ENCODE data around the gene FAM50A.

DNA sequence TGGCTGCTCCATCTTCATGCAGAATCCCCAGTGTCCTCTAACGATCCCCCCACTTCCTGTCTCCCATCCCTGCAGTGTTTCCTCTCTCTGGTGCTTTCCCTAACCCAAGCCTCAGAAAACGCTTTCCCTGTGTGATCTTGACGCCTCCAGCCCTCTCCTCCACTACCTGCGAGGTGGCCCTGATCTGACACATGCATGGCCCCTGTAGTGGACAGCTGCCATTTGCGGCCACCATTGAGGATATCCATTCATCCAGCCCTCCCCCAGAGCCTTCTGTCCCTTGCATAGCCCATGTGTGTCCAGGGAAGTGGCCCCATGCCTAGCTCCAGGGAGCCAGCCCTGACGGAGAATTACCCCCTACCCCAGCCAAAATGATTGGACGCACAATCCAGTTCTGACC is 39.4 kb downstream of the FAM50A start:
- TF ChIP-seq POLR2A (IDR thresholded peaks at IDR 0.05) = no peak
- TF ChIP-seq, protein P1, sequence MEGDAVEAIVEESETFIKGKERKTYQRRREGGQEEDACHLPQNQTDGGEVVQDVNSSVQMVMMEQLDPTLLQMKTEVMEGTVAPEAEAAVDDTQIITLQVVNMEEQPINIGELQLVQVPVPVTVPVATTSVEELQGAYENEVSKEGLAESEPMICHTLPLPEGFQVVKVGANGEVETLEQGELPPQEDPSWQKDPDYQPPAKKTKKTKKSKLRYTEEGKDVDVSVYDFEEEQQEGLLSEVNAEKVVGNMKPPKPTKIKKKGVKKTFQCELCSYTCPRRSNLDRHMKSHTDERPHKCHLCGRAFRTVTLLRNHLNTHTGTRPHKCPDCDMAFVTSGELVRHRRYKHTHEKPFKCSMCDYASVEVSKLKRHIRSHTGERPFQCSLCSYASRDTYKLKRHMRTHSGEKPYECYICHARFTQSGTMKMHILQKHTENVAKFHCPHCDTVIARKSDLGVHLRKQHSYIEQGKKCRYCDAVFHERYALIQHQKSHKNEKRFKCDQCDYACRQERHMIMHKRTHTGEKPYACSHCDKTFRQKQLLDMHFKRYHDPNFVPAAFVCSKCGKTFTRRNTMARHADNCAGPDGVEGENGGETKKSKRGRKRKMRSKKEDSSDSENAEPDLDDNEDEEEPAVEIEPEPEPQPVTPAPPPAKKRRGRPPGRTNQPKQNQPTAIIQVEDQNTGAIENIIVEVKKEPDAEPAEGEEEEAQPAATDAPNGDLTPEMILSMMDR (IDR thresholded peaks at IDR 0.05) = no peak
